ENCODE data around the gene SFXN5.
A peak's percentile ranks its signal among the peaks of the same experiment; 100 is the strongest.

The SFXN5 gene

GRCh38 chr2:72953976-72954375 is 117.5 kb downstream of the SFXN5 start:
- TF ChIP-seq, protein P1, sequence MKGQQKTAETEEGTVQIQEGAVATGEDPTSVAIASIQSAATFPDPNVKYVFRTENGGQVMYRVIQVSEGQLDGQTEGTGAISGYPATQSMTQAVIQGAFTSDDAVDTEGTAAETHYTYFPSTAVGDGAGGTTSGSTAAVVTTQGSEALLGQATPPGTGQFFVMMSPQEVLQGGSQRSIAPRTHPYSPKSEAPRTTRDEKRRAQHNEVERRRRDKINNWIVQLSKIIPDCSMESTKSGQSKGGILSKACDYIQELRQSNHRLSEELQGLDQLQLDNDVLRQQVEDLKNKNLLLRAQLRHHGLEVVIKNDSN (IDR thresholded peaks at IDR 0.05): no peak

DNA sequence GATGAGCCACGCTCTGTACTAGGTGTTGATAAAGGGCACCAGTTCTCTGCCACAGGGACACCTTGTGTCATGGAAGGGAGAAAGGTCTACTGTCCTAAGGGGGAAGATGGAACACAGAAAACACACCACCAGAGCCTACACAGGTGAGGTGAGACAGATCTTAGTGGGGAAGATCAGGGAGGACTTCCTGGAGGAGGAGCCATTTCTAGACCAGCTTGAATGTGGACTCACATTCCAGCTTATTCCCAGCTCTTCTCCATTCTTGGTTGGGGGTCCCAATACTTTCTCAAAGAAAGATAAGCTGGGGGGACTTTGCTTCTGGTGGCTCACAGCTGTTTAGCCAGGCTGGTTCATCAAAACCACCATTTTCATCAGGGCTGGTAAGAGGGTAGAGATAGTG is 118.0 kb downstream of the SFXN5 start:
- no peak for TF ChIP-seq YY1 (IDR thresholded peaks at IDR 0.05; ENCODE audit: low read depth)
- no peak for TF ChIP-seq TEAD4 (IDR thresholded peaks at IDR 0.05)
- TF ChIP-seq ZBTB7A (IDR thresholded peaks at IDR 0.05; ENCODE audit: low read depth): no peak
- no peak for TF ChIP-seq EGR1 (IDR thresholded peaks at IDR 0.05)
- TF ChIP-seq TCF12 (IDR thresholded peaks at IDR 0.05; ENCODE audit: low read depth): no peak
- TF ChIP-seq CREB1 (IDR thresholded peaks at IDR 0.05; ENCODE audit: low read depth): no peak
- TF ChIP-seq EP300 (IDR thresholded peaks at IDR 0.05; ENCODE audit: borderline replicate concordance): no peak
- TF ChIP-seq, protein P1 (IDR thresholded peaks at IDR 0.05): no peak
- no peak for TF ChIP-seq REST (IDR thresholded peaks at IDR 0.05; ENCODE audit: low read depth)
- no peak for TF ChIP-seq CEBPB (IDR thresholded peaks at IDR 0.05)
- no peak for TF ChIP-seq NFIC (IDR thresholded peaks at IDR 0.05)

- no peak for TF ChIP-seq TEAD4 (IDR thresholded peaks at IDR 0.05)
- no peak for TF ChIP-seq CEBPB (IDR thresholded peaks at IDR 0.05)
- TF ChIP-seq, protein P2, sequence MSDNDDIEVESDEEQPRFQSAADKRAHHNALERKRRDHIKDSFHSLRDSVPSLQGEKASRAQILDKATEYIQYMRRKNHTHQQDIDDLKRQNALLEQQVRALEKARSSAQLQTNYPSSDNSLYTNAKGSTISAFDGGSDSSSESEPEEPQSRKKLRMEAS (IDR thresholded peaks at IDR 0.05): no peak
- TF ChIP-seq NFIC (IDR thresholded peaks at IDR 0.05): no peak
- TF ChIP-seq EP300 (IDR thresholded peaks at IDR 0.05; ENCODE audit: borderline replicate concordance): no peak
- TF ChIP-seq, protein P1 (IDR thresholded peaks at IDR 0.05): no peak
- no peak for TF ChIP-seq REST (IDR thresholded peaks at IDR 0.05; ENCODE audit: low read depth)
- TF ChIP-seq YY1 (IDR thresholded peaks at IDR 0.05; ENCODE audit: low read depth): no peak
- no peak for TF ChIP-seq TCF12 (IDR thresholded peaks at IDR 0.05; ENCODE audit: low read depth)
- TF ChIP-seq CREB1 (IDR thresholded peaks at IDR 0.05; ENCODE audit: low read depth): no peak
- TF ChIP-seq RAD21 (IDR thresholded peaks at IDR 0.05; ENCODE audit: low read depth): no peak
- TF ChIP-seq EGR1 (IDR thresholded peaks at IDR 0.05): no peak
- no peak for TF ChIP-seq ZBTB7A (IDR thresholded peaks at IDR 0.05; ENCODE audit: low read depth)
These were observed 118.6 kb downstream of the SFXN5 start for GRCh38 chr2:72952961-72953360.

GRCh38 chr2:72952110-72952823 is 119.2 kb downstream of the SFXN5 start:
- TF ChIP-seq, protein P1 (IDR thresholded peaks at IDR 0.05): no peak
- TF ChIP-seq RAD21 (IDR thresholded peaks at IDR 0.05; ENCODE audit: low read depth): 0 out of 2 replicates have a peak, but pooled peaks have one; percentile 3

DNA sequence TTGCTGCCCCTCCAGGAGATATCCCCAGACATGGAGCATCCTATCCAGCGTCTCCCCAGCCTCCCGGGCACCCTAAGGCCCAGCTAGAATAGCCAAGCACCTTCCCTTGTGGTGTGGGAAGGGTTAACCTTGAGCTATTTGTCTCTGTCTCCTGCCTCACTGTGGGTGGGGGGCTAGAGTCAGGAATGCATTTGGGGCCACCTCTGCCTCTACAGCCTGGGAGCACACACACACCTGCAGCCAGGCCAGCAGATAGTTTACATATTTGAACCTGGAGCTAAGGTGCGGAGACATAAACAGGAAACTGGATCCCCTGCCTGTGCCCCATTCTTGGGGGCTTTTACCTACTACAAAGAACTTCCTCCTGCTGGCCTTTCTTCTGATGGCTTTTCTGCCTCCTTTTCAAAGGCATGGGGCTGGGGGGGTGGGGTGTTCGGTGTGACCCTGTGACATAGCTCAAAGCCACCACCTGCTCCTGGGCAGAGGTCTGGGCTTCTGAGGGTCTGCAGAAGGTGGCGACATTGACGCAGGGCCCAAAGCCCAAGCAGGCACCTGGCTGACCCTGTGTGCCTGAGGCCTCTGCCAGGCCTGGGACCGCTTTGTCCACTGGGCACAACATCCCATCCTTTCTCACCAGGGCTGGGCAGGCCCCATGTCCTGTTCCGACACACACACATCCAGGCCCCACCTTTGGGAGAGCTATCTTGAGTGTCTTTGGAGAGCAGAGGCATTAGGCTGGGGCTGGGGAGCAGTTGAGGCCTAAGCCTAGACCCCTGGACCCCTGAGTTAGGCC is 120.0 kb downstream of the SFXN5 start:
- TF ChIP-seq EGR1 (IDR thresholded peaks at IDR 0.05): no peak
- TF ChIP-seq CEBPB (IDR thresholded peaks at IDR 0.05): no peak
- TF ChIP-seq, protein P1 (IDR thresholded peaks at IDR 0.05): no peak
- TF ChIP-seq, protein P2 (IDR thresholded peaks at IDR 0.05): no peak
- no peak for TF ChIP-seq YY1 (IDR thresholded peaks at IDR 0.05; ENCODE audit: low read depth)
- no peak for TF ChIP-seq EP300 (IDR thresholded peaks at IDR 0.05; ENCODE audit: borderline replicate concordance)
- TF ChIP-seq TEAD4 (IDR thresholded peaks at IDR 0.05): no peak
- no peak for TF ChIP-seq NFIC (IDR thresholded peaks at IDR 0.05)
- TF ChIP-seq TCF12 (IDR thresholded peaks at IDR 0.05; ENCODE audit: low read depth): no peak
- no peak for TF ChIP-seq FOXM1 (IDR thresholded peaks at IDR 0.05; ENCODE audit: borderline replicate concordance, low read depth)
- no peak for TF ChIP-seq CREB1 (IDR thresholded peaks at IDR 0.05; ENCODE audit: low read depth)
- TF ChIP-seq REST (IDR thresholded peaks at IDR 0.05; ENCODE audit: low read depth): no peak
- TF ChIP-seq TAF1 (IDR thresholded peaks at IDR 0.05; ENCODE audit: low read depth): no peak
- TF ChIP-seq RAD21 (IDR thresholded peaks at IDR 0.05; ENCODE audit: low read depth): no peak
- TF ChIP-seq ZBTB7A (IDR thresholded peaks at IDR 0.05; ENCODE audit: low read depth): no peak
